ENCODE results near the gene ELOVL5.
A peak's percentile ranks its signal among the peaks of the same experiment; 100 is the strongest.

ELOVL5 gene

DNA sequence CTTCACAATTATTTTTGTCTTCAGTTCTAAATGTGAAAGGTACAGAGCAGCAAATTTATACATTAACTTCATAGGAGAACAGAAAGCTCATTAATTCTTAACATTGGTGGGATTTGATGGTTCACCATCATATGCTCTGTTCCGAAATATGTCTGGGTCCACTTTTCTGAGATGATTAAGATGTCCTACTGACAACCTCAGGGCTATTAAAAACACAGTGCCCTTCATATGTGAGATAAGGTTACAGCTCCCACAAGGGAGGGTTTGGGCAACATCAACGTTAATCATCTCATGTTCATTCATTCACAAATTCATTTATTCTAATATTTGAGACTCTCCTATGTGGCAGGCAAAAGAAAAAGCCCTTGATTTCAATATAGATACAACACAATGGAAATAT is 91.2 kb downstream of the ELOVL5 start:
- Mint-ChIP-seq H3K27ac (no peak overlapping the region), H3K4me3 (no peak overlapping the region), H3K9me3 (peaks cover 19% of the 10 kb centered on the region), H3K27me3 (no peaks in the 10 kb centered on the region), H3K36me3 (ENCODE audit: low read depth) (peaks cover 59% of the 10 kb centered on the region), H3K4me1 (ENCODE audit: low read depth) (no peaks in the 10 kb centered on the region)
- intact Hi-C loops (cut with micrococcal nuclease), result no loop called here

DNA sequence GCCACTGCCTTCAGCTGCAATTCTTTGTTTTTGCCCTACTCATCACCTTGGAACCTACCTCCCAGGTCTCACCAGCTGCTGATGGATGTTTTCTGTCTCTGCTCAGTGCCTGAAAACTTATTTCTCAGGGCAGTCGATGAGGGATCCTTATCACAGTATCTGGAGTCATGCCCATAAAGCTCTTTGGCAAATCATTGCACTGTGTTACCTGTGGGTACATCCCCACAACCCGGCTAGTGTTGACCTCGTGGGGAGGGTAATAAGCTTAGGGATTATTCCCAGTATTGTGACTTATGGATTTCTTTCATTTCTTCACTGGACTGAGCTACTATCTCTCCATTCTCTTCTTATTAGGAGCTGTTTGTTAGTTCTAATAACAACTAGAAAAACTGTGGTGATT is 91.7 kb downstream of the ELOVL5 start:
- Mint-ChIP-seq H3K9me3 (peaks cover 19% of the 10 kb centered on the region), H3K4me1 (ENCODE audit: low read depth) (no peaks in the 10 kb centered on the region), H3K27me3 (no peaks in the 10 kb centered on the region), H3K27ac (no peak overlapping the region), H3K4me3 (no peak overlapping the region), H3K36me3 (ENCODE audit: low read depth) (peaks cover 53% of the 10 kb centered on the region)
- intact Hi-C loops (cut with micrococcal nuclease), result no loop called here

DNA sequence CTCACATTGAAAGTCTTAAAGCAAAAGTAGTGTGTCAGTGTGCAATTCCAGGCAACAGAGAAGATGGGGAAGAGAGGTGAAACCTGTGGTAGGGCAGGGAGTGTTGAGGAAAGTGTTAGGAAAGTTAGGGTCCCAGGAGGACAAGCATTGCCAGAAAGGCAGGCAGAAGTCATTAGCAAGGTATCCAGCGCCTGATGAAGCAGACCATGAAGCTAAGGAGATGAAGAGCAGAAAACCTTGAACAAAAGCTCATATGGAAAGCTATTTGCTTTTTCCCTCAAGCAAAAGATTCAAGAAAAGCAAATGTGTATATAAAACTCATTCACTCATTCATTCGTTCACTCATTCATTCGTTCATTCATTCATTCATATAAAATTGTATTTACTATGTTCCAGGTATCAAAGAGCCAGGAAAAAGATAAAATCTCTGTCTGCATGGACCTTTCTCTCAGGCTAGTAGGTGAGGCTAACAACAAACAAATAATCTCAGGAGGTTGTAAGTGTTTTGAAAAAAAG is 96.5 kb downstream of the ELOVL5 start:
- Mint-ChIP-seq H3K4me1 (ENCODE audit: low read depth) (no peaks in the 10 kb centered on the region), H3K36me3 (ENCODE audit: low read depth) (peaks cover 9% of the 10 kb centered on the region), H3K4me3 (no peak overlapping the region), H3K27ac (no peak overlapping the region), H3K27me3 (no peaks in the 10 kb centered on the region), H3K9me3 (no peaks in the 10 kb centered on the region)
- intact Hi-C loops (cut with micrococcal nuclease), result loop anchor here (1.0 to 5.0 kb wide), 2 partner anchors 46 to 75 kb away; no protein-coding TSS in a partner anchor

DNA sequence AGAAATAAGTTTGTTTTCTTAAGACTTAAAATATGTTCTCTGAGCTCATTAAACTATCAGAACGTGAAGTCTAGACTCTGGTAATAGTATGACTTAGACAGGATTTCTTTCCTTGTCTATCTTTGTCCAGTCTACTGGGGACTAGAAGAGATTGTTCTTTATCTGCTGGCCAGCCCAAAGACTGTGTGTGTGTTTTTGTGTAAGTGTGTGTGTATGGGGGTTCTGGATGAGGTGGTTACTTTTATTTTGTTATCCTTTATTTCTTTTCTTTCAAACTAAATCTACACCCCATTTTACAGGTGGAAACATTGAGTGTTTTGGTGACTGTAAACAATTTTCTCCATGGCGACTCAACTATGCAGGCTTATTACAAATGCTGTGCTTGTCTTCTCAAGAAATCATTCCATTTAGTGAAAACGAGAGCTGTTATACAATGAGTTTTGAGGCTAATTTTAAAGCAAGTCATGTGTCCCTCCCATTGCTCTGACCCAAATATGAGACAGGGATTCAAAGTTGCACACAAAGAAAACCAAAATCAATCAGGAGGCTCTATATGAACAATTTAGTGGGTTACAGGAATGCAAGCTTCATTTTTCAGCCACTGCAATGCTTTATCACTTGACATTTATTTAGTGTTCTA is 97.6 kb downstream of the ELOVL5 start:
- peaks cover under 1% of the 10 kb centered on the region for H3K4me1 Mint-ChIP-seq (ENCODE audit: low read depth)
- H3K9me3 Mint-ChIP-seq, result no peaks in the 10 kb centered on the region
- H3K36me3 Mint-ChIP-seq (ENCODE audit: low read depth), result no peaks in the 10 kb centered on the region
- no peak overlapping the region for H3K4me3 Mint-ChIP-seq
- H3K27ac Mint-ChIP-seq, result no peak overlapping the region
- intact Hi-C loops (cut with micrococcal nuclease), result loop anchor here (5.0 kb wide), 1 partner anchor 74 kb away; no protein-coding TSS in a partner anchor
- H3K27me3 Mint-ChIP-seq, result no peaks in the 10 kb centered on the region

DNA sequence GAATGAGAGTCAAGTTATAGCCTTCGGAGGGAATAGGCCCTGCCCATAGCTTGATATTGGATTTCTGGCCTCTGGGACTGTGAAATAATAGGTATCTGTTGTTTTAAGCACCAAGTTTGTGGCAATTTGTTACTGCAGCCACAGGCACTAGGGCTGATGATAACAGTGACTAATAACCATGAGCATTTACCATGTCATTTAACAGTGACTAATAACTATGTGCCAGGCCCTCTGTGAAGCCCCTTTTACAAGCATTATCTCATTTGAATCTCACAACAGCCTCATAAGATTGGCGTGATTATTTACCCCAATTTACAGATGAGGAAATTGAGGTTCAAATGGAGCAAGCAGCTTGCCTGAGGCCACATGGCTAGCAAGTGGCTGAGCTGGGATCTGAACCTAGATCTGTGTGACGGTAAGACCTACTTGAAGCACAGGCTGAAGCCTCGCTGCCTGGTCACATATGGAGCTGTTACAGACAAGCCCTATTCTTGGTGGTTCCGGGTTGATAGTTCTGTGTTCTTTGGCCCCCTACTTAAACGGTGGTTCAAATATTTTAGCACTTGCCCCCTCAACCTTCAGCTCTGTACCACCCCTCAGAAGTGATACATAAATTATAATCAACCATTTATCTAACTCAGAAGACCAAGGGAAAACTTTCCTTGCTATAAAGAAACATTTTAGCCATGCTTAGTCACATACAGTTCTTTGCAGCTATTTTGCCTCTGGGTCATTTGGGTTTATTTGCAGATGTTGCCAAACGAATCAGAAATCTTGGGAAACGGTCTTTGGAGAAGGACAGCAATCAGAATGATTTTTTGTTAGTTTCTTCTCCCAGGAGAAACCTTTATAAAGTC is 98.3 kb downstream of the ELOVL5 start:
- Mint-ChIP-seq H3K27me3 (no peaks in the 10 kb centered on the region), H3K4me1 (ENCODE audit: low read depth) (peaks cover 6% of the 10 kb centered on the region), H3K27ac (no peak overlapping the region), H3K9me3 (no peaks in the 10 kb centered on the region), H3K36me3 (ENCODE audit: low read depth) (no peaks in the 10 kb centered on the region), H3K4me3 (no peak overlapping the region)
- intact Hi-C loops (cut with micrococcal nuclease), result loop anchor here (5.0 kb wide), 1 partner anchor 73 kb away; no protein-coding TSS in a partner anchor

DNA sequence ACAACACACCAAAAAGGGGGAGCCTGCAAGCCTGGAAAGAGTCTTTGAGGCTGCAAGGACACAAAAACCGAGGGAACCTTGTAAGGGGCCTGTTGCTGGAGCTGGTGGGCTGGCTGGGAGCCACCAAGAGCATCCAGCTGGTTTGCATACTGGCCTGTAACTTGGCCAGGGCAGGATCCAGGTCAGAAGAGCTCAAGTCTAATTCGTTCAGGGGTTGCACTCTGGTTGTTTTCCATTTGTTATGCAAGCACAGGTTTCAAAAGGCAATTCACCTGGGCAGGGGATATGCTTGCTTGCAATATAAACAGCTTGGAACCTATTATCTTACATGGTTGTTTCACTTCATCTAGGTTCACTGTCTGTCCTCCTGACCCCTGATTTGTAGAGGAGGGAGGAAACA is 101.8 kb downstream of the ELOVL5 start:
- Mint-ChIP-seq H3K27ac (no peak overlapping the region), H3K36me3 (ENCODE audit: low read depth) (no peaks in the 10 kb centered on the region), H3K4me1 (ENCODE audit: low read depth) (peaks cover 26% of the 10 kb centered on the region), H3K4me3 (no peak overlapping the region), H3K27me3 (no peaks in the 10 kb centered on the region), H3K9me3 (no peaks in the 10 kb centered on the region)
- intact Hi-C loops (cut with micrococcal nuclease), result no loop called here

DNA sequence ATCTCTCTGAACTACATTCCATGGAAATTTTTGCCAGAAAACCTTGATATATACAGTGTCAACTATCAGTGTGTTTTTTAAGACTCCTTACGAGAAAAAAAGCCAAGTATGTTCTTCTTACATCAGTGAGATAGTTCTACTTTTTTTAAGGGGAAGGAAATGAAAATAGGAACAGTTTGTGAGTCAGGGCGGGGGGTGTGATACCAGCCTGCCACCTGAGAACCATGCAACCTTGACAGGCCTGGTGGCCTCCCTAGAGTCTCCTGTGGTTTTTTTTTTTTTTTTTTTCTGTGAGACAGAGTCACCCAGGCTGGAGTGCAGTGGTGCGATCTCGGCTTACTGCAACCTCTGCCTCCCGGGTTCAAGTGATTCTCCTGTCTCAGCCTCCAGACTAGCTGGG is 103.8 kb downstream of the ELOVL5 start:
- H3K4me1 Mint-ChIP-seq (ENCODE audit: low read depth), result peaks cover 44% of the 10 kb centered on the region
- H3K36me3 Mint-ChIP-seq (ENCODE audit: low read depth), result no peaks in the 10 kb centered on the region
- H3K4me3 Mint-ChIP-seq, result no peak overlapping the region
- intact Hi-C loops (cut with micrococcal nuclease), result loop anchor here (5.0 kb wide), 1 partner anchor 48 kb away; no protein-coding TSS in a partner anchor
- H3K9me3 Mint-ChIP-seq, result peaks cover 6% of the 10 kb centered on the region
- no peaks in the 10 kb centered on the region for H3K27me3 Mint-ChIP-seq
- peak overlapping the region; percentile 66 for H3K27ac Mint-ChIP-seq

DNA sequence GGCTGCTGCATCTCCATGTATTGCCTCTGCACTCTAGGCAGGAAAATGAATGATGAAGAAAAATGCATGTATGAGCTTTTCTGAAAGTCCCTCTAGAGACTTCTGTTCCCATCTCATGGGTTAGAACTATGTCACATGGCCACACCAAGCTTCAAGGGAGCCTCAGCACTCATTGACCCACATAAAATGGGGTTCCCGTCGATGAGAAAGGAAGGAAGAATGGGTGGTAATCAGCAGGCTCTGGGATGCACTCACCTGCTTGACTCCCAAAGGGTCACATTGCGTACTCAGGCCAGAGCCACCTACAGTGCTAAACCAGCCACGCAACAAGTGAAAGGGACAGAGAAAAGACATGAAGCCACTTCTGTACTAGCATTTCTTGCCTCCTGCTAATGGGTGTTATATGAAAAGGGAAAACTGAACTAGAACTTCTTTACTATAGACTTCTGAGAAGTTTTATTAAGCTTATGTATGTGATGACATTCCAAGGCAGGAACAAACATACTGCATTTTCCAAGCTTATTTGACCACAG is 104.3 kb downstream of the ELOVL5 start:
- no peaks in the 10 kb centered on the region for H3K36me3 Mint-ChIP-seq (ENCODE audit: low read depth)
- peaks cover 47% of the 10 kb centered on the region for H3K4me1 Mint-ChIP-seq (ENCODE audit: low read depth)
- peak overlapping the region; percentile 66 for H3K27ac Mint-ChIP-seq
- H3K27me3 Mint-ChIP-seq, result no peaks in the 10 kb centered on the region
- intact Hi-C loops (cut with micrococcal nuclease), result loop anchor here (5.0 kb wide), 1 partner anchor 47 kb away; no protein-coding TSS in a partner anchor
- H3K9me3 Mint-ChIP-seq, result peaks cover 6% of the 10 kb centered on the region
- H3K4me3 Mint-ChIP-seq, result no peak overlapping the region

DNA sequence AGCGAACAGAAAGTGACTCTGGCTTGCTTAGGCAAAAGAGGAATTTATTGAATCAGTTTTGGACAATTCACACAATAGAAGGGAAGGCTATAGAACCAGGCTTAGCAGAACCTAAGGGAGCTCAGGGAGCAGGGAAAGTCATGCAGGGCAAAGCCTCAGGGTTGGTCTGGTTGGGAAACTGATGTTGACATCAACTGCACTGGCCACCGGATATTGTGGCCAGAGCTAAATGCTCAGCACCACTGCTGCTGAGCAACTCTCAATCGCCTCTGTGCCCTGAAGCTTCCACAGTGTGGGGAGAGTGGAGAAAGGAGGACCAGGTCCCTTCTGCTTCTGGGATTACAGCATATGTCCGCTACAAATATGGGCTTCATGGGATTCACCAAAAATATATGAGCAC is 106.8 kb downstream of the ELOVL5 start:
- H3K4me1 Mint-ChIP-seq (ENCODE audit: low read depth), result peaks cover 47% of the 10 kb centered on the region
- intact Hi-C loops (cut with micrococcal nuclease), result loop anchor here (5.0 kb wide), 1 partner anchor 45 kb away; no protein-coding TSS in a partner anchor
- H3K4me3 Mint-ChIP-seq, result no peak overlapping the region
- H3K9me3 Mint-ChIP-seq, result peaks cover 6% of the 10 kb centered on the region
- H3K27me3 Mint-ChIP-seq, result no peaks in the 10 kb centered on the region
- no peaks in the 10 kb centered on the region for H3K36me3 Mint-ChIP-seq (ENCODE audit: low read depth)
- no peak overlapping the region for H3K27ac Mint-ChIP-seq

DNA sequence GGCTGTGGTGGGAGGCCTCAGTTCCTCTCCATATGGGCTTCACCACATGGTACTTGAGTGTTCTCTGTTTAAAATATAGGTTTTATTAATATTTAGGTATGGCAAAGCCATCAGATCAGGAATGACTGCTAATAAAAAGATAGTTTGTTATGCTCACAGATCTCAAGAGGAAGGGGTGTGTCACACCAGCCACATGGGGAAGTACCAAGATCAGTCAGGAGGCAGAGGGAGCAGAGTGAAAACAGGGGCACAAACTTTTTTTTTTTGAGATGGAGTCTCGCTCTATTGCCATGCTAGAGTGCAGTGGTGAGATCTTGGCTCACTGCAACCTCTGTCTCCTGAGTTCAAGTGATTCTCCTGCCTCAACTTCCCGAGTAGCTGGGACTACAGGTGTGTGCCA is 108.0 kb downstream of the ELOVL5 start:
- intact Hi-C loops (cut with micrococcal nuclease), result loop anchor here (5.0 kb wide), 1 partner anchor 43 kb away; no protein-coding TSS in a partner anchor
- peak overlapping the region; percentile 66 for H3K27ac Mint-ChIP-seq
- no peaks in the 10 kb centered on the region for H3K36me3 Mint-ChIP-seq (ENCODE audit: low read depth)
- peaks cover 52% of the 10 kb centered on the region for H3K4me1 Mint-ChIP-seq (ENCODE audit: low read depth)
- H3K9me3 Mint-ChIP-seq, result peaks cover 6% of the 10 kb centered on the region
- no peaks in the 10 kb centered on the region for H3K27me3 Mint-ChIP-seq
- H3K4me3 Mint-ChIP-seq, result no peak overlapping the region

DNA sequence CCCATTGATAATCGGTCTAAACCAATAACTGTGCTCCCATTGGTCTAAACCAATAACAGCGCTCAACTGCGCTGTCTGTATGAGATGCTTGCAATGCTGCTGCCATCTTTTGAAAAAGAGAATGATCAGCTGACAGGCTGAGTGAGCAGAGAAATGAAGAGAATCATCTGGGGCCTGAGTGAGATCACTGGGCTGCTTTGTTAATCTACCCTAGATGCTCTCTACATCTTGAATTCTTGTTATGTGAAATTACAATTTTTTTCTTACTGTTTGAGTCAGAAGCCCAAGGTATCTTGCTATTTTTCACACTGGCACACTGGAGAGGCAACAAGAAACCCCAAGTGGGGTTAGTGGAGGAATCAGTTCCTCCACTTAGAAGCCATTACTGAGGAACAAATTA is 108.6 kb downstream of the ELOVL5 start:
- no peak overlapping the region for H3K4me3 Mint-ChIP-seq
- no peaks in the 10 kb centered on the region for H3K27me3 Mint-ChIP-seq
- no peaks in the 10 kb centered on the region for H3K36me3 Mint-ChIP-seq (ENCODE audit: low read depth)
- H3K9me3 Mint-ChIP-seq, result peaks cover 6% of the 10 kb centered on the region
- H3K4me1 Mint-ChIP-seq (ENCODE audit: low read depth), result peaks cover 55% of the 10 kb centered on the region
- peak overlapping the region; percentile 66 for H3K27ac Mint-ChIP-seq
- intact Hi-C loops (cut with micrococcal nuclease), result loop anchor here (5.0 kb wide), 1 partner anchor 43 kb away; no protein-coding TSS in a partner anchor

DNA sequence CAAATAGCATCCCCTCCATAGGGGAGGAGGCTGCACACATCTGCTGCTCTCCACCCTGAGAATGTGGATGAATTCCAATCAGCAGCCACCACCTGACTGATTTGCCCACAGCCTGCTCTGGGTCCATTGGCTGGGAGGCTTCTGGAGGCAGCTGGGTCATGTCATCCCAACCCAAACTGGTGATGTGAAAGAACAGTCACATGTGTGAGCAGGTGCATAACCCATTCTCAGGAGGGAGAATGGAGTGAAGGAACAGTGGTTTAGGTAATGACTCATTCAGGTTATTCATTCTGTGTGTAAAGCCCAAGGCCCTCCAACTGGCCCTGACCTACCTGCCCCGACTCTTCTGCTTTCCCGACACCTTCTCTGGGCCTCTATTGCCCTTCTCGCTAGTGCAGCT is 109.2 kb downstream of the ELOVL5 start:
- H3K4me3 Mint-ChIP-seq, result no peak overlapping the region
- H3K9me3 Mint-ChIP-seq, result peaks cover 6% of the 10 kb centered on the region
- intact Hi-C loops (cut with micrococcal nuclease), result no loop called here
- no peak overlapping the region for H3K27ac Mint-ChIP-seq
- no peaks in the 10 kb centered on the region for H3K27me3 Mint-ChIP-seq
- H3K4me1 Mint-ChIP-seq (ENCODE audit: low read depth), result peaks cover 52% of the 10 kb centered on the region
- no peaks in the 10 kb centered on the region for H3K36me3 Mint-ChIP-seq (ENCODE audit: low read depth)

DNA sequence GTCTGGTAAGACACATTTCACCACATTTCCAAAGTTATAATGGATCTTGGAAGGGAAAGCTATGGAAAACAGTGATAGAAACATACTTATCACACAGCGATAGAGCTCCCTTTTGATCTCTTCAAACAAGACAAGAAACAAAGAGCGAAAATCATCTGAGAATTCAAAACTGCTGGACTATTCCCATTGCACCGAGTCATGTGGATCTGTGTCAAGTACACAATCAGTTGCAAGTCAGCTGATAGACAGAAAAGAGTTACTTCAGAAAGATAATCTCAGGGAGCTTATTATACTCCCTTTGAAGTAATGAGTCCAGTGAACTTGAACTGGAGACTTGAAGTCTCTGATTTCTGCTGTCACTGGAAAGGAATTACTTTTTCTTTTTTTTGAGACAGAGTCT is 110.4 kb downstream of the ELOVL5 start:
- Mint-ChIP-seq H3K4me1 (ENCODE audit: low read depth) (peaks cover 41% of the 10 kb centered on the region), H3K4me3 (no peak overlapping the region)

DNA sequence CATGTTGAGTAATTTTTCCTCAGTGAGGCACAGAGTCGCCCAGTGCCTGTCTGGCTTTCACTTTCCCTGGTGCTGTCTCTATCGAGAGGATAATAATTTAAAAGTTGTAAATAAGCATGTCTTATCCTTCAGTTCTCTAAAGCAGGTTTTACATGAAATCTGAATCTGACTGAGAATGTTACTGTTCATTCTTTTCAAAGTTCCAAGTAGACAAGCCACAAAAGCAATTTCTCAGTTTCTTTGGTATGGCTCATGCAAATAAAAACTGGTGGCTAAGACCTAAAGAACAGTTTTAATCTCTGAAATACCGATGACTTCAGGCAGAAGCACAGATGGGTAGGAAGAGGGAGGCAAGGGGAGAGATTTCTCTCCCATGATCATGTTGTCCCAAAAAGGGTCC is 112.5 kb downstream of the ELOVL5 start:
- H3K4me3 Mint-ChIP-seq, result no peak overlapping the region
- H3K9me3 Mint-ChIP-seq, result peaks cover 6% of the 10 kb centered on the region
- H3K4me1 Mint-ChIP-seq (ENCODE audit: low read depth), result peaks cover 34% of the 10 kb centered on the region
- intact Hi-C loops (cut with micrococcal nuclease), result no loop called here
- H3K27ac Mint-ChIP-seq, result no peak overlapping the region
- H3K27me3 Mint-ChIP-seq, result no peaks in the 10 kb centered on the region
- no peaks in the 10 kb centered on the region for H3K36me3 Mint-ChIP-seq (ENCODE audit: low read depth)

More for the DNA sequence above, 110.4 kb downstream of the ELOVL5 start:
- H3K27ac Mint-ChIP-seq, result no peak overlapping the region
- intact Hi-C loops (cut with micrococcal nuclease), result no loop called here
- peaks cover 6% of the 10 kb centered on the region for H3K9me3 Mint-ChIP-seq
- H3K36me3 Mint-ChIP-seq (ENCODE audit: low read depth), result no peaks in the 10 kb centered on the region
- H3K27me3 Mint-ChIP-seq, result no peaks in the 10 kb centered on the region
